CD4-positive, alpha-beta T cell treated with Interleukin-17A for 1 hour (primary cell): ENCODE data around the gene LRRC37A3.
A peak's percentile ranks its signal among the peaks of the same experiment; 100 is the strongest.
"Not testable (repeated sequence)": the region's sequence is repeated elsewhere in the genome, so short reads cannot be mapped to it uniquely, and the experiment has no call there.

Experiments used
- DNase-seq: peaks from one replicate; pipeline ENCODE4 v3.0.0-alpha.2; 2020

The LRRC37A3 gene

DNA sequence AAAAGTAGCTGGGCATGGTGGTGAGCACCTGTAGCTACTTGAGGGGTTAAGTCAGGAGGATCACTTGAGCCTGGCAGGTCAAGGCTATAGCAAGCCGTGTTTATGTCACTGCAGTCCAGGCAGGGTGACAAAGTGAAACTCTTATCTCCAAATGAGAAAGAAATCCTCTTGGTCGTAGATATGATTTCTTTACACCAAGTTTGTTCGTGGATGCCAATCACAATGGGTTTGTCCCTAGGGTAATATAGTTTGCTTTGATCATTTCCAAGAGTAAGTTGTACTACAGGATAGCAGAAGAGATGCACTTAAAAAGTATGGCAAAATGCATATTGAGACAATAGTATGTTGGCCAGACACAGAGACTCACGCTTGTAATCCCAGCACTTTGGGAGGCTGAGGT is 6.0 kb upstream of the LRRC37A3 start:
- DNase-seq: not testable (repeated sequence)

- DNase-seq: not testable (repeated sequence)
Observed at GRCh38 chr17:64923051-64923568, 3.8 kb upstream of the LRRC37A3 start.

DNA sequence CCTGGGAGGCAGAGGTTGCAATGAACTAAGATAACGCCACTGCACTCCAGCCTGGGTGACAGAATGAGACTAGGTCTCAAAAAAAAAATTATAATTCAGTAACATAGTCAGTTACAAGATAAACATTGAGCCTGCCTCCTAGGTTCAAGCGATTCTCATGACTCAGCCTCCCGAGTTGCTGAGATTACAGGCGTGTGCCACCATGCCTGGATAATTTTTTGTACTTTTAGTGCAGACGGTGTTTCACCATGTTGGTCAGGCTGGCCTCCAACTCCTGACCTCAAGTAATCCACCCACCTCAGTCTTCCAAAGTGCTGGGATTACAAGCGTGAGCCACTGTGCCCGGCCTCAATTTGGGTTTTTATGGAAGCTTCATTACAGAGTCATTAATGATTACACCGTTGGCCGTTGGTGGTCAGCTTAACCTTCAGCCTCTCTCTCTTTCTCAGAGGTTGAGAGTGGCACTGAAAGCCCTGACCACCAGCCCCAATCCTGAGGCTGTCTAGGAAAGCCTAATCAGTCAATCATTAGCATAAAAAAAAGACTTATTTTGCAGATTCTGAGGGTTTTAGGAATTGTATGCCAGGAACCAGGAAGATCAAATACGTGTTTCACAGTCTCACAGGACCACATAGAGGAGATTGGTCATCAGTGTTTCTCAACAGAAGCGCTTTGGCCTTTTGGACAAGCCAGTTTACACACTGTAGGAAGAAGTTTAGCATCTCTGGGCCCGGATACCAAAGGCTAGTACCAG is 1.3 kb upstream of the LRRC37A3 start:
- DNase-seq: no peak

GRCh38 chr17:64920026-64920418 is 744 bp upstream of the LRRC37A3 start:
- DNase-seq: no peak

DNA sequence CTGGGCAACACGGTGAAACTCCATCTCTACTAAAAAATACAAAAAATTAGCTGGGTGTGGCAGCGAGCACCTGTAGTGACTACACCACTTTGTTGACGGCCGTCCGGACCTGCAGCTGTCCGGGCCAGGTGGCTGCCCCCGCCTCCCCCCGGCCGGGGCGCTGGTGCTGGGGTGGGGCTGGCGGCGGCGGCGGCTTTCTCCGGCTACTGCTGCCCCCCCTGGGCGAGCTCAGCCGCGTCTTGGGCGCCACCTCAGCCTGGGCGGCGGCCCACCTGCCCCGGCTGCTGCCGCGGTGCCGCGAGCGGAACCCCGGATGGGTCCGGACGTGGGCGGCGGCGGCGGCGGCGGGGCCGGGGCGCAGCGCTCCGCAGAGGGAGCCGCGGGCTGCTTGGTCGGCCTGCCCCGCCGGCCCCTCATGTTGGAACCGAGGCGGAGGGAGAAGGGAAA is 413 bp downstream of the LRRC37A3 start:
- peak; percentile 59 for DNase-seq

DNA sequence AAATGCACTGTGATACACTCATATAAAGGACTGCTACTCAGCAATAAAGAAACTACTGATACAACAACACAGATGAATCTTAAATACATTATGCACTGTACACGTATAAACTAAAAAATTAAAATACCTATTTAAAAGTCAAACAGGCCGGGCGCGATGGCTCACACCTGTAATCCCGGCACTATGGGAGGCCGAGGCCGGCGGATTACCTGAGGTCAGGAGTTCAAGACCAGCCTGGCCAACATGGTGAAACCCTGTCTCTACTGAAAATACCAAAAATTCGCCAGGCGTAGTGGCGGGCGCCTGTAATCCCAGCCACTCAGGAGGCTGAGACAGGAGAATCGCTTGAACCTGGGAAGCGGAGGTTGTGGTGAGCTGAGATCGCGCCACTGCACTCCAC is 1.7 kb downstream of the LRRC37A3 start:
- DNase-seq: not testable (repeated sequence)

- not testable (repeated sequence) for DNase-seq
Observed at GRCh38 chr17:64915244-64915643, 4.0 kb downstream of the LRRC37A3 start.

GRCh38 chr17:64910191-64910514 is 9.1 kb downstream of the LRRC37A3 start:
- DNase-seq: not testable (repeated sequence)

- DNase-seq: not testable (repeated sequence)
Observed at GRCh38 chr17:64909511-64910190, 9.6 kb downstream of the LRRC37A3 start.

- DNase-seq: not testable (repeated sequence)
Observed at GRCh38 chr17:64904069-64904468, 15.2 kb downstream of the LRRC37A3 start.

- DNase-seq: not testable (repeated sequence)
Observed at GRCh38 chr17:64897136-64897535, 22.1 kb downstream of the LRRC37A3 start.

GRCh38 chr17:64874210-64874609 is 45.1 kb downstream of the LRRC37A3 start:
- not testable (repeated sequence) for DNase-seq

GRCh38 chr17:64847504-64848466 is 71.5 kb downstream of the LRRC37A3 start:
- peak; percentile 72 for DNase-seq

DNA sequence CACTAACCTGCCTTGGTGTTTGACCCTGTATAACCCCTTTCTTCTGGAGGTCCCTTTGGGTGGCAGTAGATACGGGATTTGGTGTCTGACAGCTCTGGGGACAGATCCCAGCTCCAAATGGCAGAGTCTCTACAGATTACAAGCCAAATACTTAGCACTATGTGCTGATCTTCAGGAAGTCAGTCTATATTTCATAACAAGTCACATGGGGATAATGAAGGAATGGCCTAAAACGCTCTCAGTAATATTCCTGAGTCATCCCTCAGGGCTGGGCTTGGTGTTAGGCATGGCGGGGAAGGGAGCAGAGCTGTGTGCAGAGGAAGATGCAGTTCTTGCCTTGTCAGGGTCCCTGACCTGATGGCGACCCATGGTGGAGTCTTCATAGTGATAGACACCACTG is 72.4 kb downstream of the LRRC37A3 start:
- DNase-seq: not testable (repeated sequence)

GRCh38 chr17:64843918-64844317 is 75.4 kb downstream of the LRRC37A3 start:
- not testable (repeated sequence) for DNase-seq

- DNase-seq: not testable (repeated sequence)
Observed at GRCh38 chr17:64842900-64843299, 76.4 kb downstream of the LRRC37A3 start.

DNA sequence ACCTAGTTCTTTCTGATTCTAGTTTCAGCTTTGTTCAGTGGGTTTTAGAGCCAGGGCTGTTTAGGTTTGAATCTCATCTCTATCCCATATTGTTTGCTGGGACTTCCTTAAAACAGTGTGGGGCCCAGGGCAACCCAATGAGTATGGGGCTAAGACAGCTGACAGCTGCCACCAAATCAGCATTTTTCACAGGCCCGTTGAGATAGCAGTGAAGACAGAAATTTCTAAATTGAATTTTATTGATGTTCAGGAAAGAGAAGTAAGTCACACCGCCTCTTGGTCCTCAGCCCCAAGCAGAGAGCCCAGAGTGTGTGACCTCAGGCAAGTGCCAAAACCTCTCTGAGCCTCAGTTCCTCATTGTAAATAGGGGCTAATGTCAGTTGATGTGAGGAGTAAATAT is 78.3 kb downstream of the LRRC37A3 start:
- not testable (repeated sequence) for DNase-seq

DNA sequence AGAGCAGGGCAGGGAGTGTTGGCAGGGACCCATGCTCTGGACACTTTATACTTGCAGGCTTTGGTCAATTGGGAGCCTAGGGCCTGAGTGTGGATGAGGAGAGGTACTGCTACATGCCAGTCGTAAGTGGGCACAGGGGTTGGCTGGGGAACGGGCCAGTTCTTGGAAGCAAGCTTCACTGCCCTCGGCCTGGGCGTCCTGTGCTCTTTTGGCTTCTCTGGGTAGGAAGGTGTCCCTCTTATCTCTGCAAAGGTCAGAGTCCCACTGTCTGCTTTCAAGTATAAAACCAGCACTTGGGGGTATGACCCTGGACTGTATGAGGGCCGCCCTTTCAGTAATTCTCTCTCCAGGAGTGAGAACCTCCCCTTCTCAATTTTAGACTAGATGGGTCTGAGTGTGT is 80.8 kb downstream of the LRRC37A3 start:
- not testable (repeated sequence) for DNase-seq

GRCh38 chr17:64837018-64837761 is 82.1 kb downstream of the LRRC37A3 start:
- peak; percentile 88 for DNase-seq

DNA sequence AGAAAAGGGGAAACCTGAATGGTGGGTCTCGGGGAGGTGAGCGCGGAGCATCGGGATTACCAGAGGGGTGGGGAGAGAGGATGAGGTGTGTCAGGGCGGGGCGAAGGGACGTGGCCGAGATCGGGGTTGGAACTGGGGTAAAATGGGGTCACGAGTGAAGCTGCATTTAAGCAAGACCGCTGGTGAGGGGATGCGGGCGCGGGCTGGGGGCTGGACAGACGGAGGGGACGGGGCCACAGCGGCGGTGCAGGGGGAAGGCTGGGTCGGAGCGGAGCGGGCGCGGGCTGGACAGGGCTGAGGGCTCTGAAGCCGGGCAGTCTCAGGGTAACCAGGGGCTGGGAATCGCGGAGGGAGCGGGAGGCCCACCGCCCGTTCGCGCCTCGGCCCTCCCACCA is 82.7 kb downstream of the LRRC37A3 start:
- peak; percentile 49 for DNase-seq

- not testable (repeated sequence) for DNase-seq
Observed at GRCh38 chr17:64834060-64834459, 85.2 kb downstream of the LRRC37A3 start.

GRCh38 chr17:64830631-64831040 is 88.6 kb downstream of the LRRC37A3 start:
- not testable (repeated sequence) for DNase-seq
